IMR-90 (cell line): Measurements from ENCODE around the gene SEC11A. TPM values are rescaled to one million over a fixed set of nuclear protein-coding genes. Genes with fewer than 3 reads are reported as not detected.

Experiments used
- ATAC-seq: fragments of 200-7000 bp; cut with Tn5 transposase; 2 replicates; pipeline ENCODE4 v1.9.1; 2020; ENCODE audit warnings: low read depth, mild to moderate bottlenecking, moderate library complexity
- BruUV-seq: library from RNA; stranded (reverse); fragments of 400-500 nt; replicated peaks from 2 replicates; lab custom pipeline; 2021; lab: Mats Ljungman, UMichigan
- CTCF ChIA-PET: fragments of 300-600 bp; formaldehyde crosslinking; extraction: SDS; loops from one replicate; lab custom pipeline; 2021; ENCODE audit warnings: antibody characterized with exemption; lab: Yijun Ruan, JAX
- POLR2A ChIA-PET: fragments of 300-600 bp; sonication (Branson Sonifier 250); formaldehyde crosslinking; loops from one replicate; lab custom pipeline; 2022; ENCODE audit warnings: antibody characterized with exemption; ENCODE audit not compliant: unreplicated experiment; lab: Charles Lee
- DNase-seq: peaks from one replicate; pipeline ENCODE4 v3.0.0; 2013
- H2AFZ ChIP-seq: replicated peaks from 2 replicates; pipeline ENCODE3; 2013; ENCODE audit warnings: low read length, mild to moderate bottlenecking; ENCODE audit not compliant: poor library complexity
- H2AK5ac ChIP-seq: 2 replicates; pipeline ENCODE4 v1.6.1; 2013; ENCODE audit warnings: low read depth, low read length, inconsistent platforms
- H2AK9ac ChIP-seq: replicated peaks from 2 replicates; pipeline ENCODE3; 2013; ENCODE audit warnings: mild to moderate bottlenecking, low read depth, low read length, moderate library complexity; ENCODE audit not compliant: poor library complexity
- H2BK120ac ChIP-seq: 2 replicates; pipeline ENCODE4 v1.6.1; 2013; ENCODE audit warnings: low read depth, low read length, inconsistent platforms
- H2BK15ac ChIP-seq: 3 replicates; pipeline ENCODE4 v1.6.1; 2013; ENCODE audit warnings: low read depth, low read length, inconsistent platforms
- H2BK20ac ChIP-seq: 2 replicates; pipeline ENCODE4 v1.6.1; 2013; ENCODE audit warnings: low read depth, mild to moderate bottlenecking, inconsistent platforms, low read length, moderate library complexity
- H2BK5ac ChIP-seq: 2 replicates; pipeline ENCODE4 v1.6.1; 2013; ENCODE audit warnings: mild to moderate bottlenecking, low read depth, low read length, inconsistent platforms; ENCODE audit not compliant: poor library complexity, severe bottlenecking
- H3K14ac ChIP-seq: replicated peaks from 2 replicates; pipeline ENCODE4 v1.6.1; 2013; ENCODE audit warnings: low read depth, low read length, inconsistent platforms
- H3K18ac ChIP-seq: 2 replicates; pipeline ENCODE4 v1.6.1; 2013; ENCODE audit warnings: low read depth, low read length, control low read depth
- H3K23ac ChIP-seq: 2 replicates; pipeline ENCODE4 v1.6.1; 2013; ENCODE audit warnings: low read depth, low read length, inconsistent platforms
- H3K27ac ChIP-seq: 2 replicates; pipeline ENCODE4 v1.5.1; 2013; ENCODE audit warnings: mild to moderate bottlenecking, control low read depth, low read length; ENCODE audit not compliant: insufficient read depth
- H3K27me3 ChIP-seq: 2 replicates; pipeline ENCODE4 v1.6.1; 2013; ENCODE audit warnings: low read length; ENCODE audit not compliant: control insufficient read depth, insufficient read depth
- H3K36me3 ChIP-seq: 2 replicates; pipeline ENCODE4 v1.6.1; 2013; ENCODE audit warnings: low read length, mixed read lengths; ENCODE audit not compliant: control insufficient read depth, insufficient read depth
- H3K4ac ChIP-seq: 2 replicates; pipeline ENCODE4 v1.6.1; 2013; ENCODE audit warnings: low read depth, low read length, inconsistent platforms
- H3K4me1 ChIP-seq: 2 replicates; pipeline ENCODE4 v1.6.1; 2013; ENCODE audit warnings: low read length, mixed read lengths; ENCODE audit not compliant: control insufficient read depth, insufficient read depth
- H3K4me2 ChIP-seq: 2 replicates; pipeline ENCODE4 v1.6.1; 2013; ENCODE audit warnings: low read depth, mild to moderate bottlenecking, control low read depth, low read length, moderate library complexity
- H3K4me3 ChIP-seq: 2 replicates; pipeline ENCODE4 v1.5.1; 2013; ENCODE audit warnings: low read depth, mild to moderate bottlenecking, control low read depth, low read length, moderate library complexity; ENCODE audit not compliant: insufficient read depth
- H3K56ac ChIP-seq: 2 replicates; pipeline ENCODE4 v1.6.1; 2013; ENCODE audit warnings: low read length, inconsistent platforms; ENCODE audit not compliant: insufficient read depth; ENCODE audit errors: extremely low read depth
- H3K79me1 ChIP-seq, 2 experiments: 2 replicates each; pipeline ENCODE4 v1.6.1; 2013; ENCODE audit warnings: low read length in 2 of 2, inconsistent platforms in 1 of 2, low read depth in 1 of 2
- H3K9ac ChIP-seq: 2 replicates; pipeline ENCODE4 v1.6.1; 2013; ENCODE audit warnings: low read depth, low read length, control low read depth
- H3K9me1 ChIP-seq: 2 replicates; pipeline ENCODE4 v1.6.1; 2013; ENCODE audit warnings: low read length, inconsistent platforms; ENCODE audit not compliant: insufficient read depth
- H3K9me3 ChIP-seq: 2 replicates; pipeline ENCODE4 v1.6.1; 2013; ENCODE audit warnings: low read length; ENCODE audit not compliant: control insufficient read depth, insufficient read depth
- H4K20me1 ChIP-seq: 2 replicates; pipeline ENCODE4 v1.6.1; 2013; ENCODE audit warnings: low read length, inconsistent platforms; ENCODE audit not compliant: insufficient read depth
- H4K5ac ChIP-seq: 2 replicates; pipeline ENCODE4 v1.6.1; 2013; ENCODE audit warnings: mild to moderate bottlenecking, low read depth, low read length, control low read depth
- H4K8ac ChIP-seq, 2 experiments: 2 replicates each; pipeline ENCODE4 v1.6.1; 2013; ENCODE audit warnings: low read depth in 2 of 2, low read length in 2 of 2, control low read depth in 1 of 2, inconsistent platforms in 1 of 2
- H4K91ac ChIP-seq: 2 replicates; pipeline ENCODE4 v1.6.1; 2013; ENCODE audit warnings: low read depth, low read length, inconsistent platforms; ENCODE audit not compliant: insufficient read depth
- BHLHE40 ChIP-seq: fragments of 150-350 bp; IDR thresholded peaks from 2 replicates; pipeline ENCODE4 v1.6.1; 2016; ENCODE audit warnings: mild to moderate bottlenecking, low read depth, low read length
- CEBPB ChIP-seq: IDR thresholded peaks from 2 replicates; pipeline ENCODE4 v1.6.1; 2012; ENCODE audit warnings: low read depth, low read length, improper control_type of control experiment
- CHD1 ChIP-seq: IDR thresholded peaks from 2 replicates; pipeline ENCODE4 v1.6.1; 2012; ENCODE audit warnings: low read depth, low read length, improper control_type of control experiment
- CTCF ChIP-seq: conservative IDR thresholded peaks from 2 replicates; pipeline ENCODE4 v1.5.1; 2012; ENCODE audit warnings: mild to moderate bottlenecking, low read depth, low read length, improper control_type of control experiment
- ELK1 ChIP-seq: fragments of 150-350 bp; IDR thresholded peaks from 2 replicates; pipeline ENCODE4 v1.6.1; 2016; ENCODE audit warnings: low read depth, mild to moderate bottlenecking, low read length, moderate library complexity, borderline replicate concordance
- FOS ChIP-seq: fragments of 150-350 bp; IDR thresholded peaks from 2 replicates; pipeline ENCODE4 v1.6.1; 2016; ENCODE audit warnings: low read depth, low read length
- MAFK ChIP-seq: IDR thresholded peaks from 2 replicates; pipeline ENCODE4 v1.6.1; 2012; ENCODE audit warnings: low read depth, low read length, improper control_type of control experiment
- MAZ ChIP-seq: IDR thresholded peaks from 2 replicates; pipeline ENCODE4 v1.6.1; 2012; ENCODE audit warnings: low read depth, mild to moderate bottlenecking, low read length, improper control_type of control experiment, moderate library complexity, borderline replicate concordance
- NFE2L2 ChIP-seq: fragments of 150-350 bp; IDR thresholded peaks from 2 replicates; pipeline ENCODE4 v1.6.1; 2016; ENCODE audit warnings: low read depth, mild to moderate bottlenecking, low read length
- POLR2A ChIP-seq: IDR thresholded peaks from 2 replicates; pipeline ENCODE4 v1.6.1; 2012; ENCODE audit warnings: mild to moderate bottlenecking, low read depth, low read length
- SMC3 ChIP-seq: fragments of 150-350 bp; IDR thresholded peaks from 2 replicates; pipeline ENCODE4 v1.6.1; 2016; ENCODE audit warnings: low read depth, mild to moderate bottlenecking, antibody characterized with exemption, low read length, moderate library complexity
- USF2 ChIP-seq: fragments of 150-350 bp; IDR thresholded peaks from 2 replicates; pipeline ENCODE4 v1.6.1; 2017; ENCODE audit warnings: mild to moderate bottlenecking, antibody characterized with exemption, low read length, low read depth
- WGBS, 2 experiments: methylation state at CpG; one replicate each; pipeline versions ENCODE4 v1.1.5 to v1.1.7; 2013; ENCODE audit warnings: missing lambda C conversion rate in 2 of 2; ENCODE audit not compliant: insufficient read length in 1 of 2; ENCODE audit errors: extremely low coverage in 2 of 2; 5-methylcytosine and 5-hydroxymethylcytosine counted together
- dilution Hi-C: fragments of 300-500 bp; cut with HindIII; formaldehyde crosslinking; loops from one replicate; pipeline ENCODE4 v1.14.3; 2018; ENCODE audit warnings: low sequenced_read_pairs; ENCODE audit not compliant: unreplicated experiment
- in situ Hi-C: fragments of 300-500 bp; cut with MboI; formaldehyde crosslinking; loops from 3 replicates; pipeline ENCODE4 v1.14.3; 2019; ENCODE audit warnings: low sequenced_read_pairs, inconsistent platforms, mixed read lengths
- intact Hi-C: fragments of 100-400 bp; cut with micrococcal nuclease; formaldehyde crosslinking; loops from 2 replicates; pipeline ENCODE4 v1.10.0; 2022
- polyA plus RNA-seq, 3 experiments: library from polyadenylated mRNA; depleted of rRNA; stranded (reverse); fragments of >200 nt; gene quantifications; 2 replicates each; pipeline ENCODE4 v1.2.3, GENCODE V29; 2012; ENCODE audit warnings: low replicate concordance in 1 of 3
- total RNA-seq: library from RNA; depleted of rRNA; stranded (reverse); fragments of >200 nt; gene quantifications from 2 replicates; pipeline ENCODE4 v1.2.3, GENCODE V29; 2012

The SEC11A gene
- total and polyA plus RNA-seq, 2 of the 4 experiments (the other 2 are of a cell fraction), result 62.4 to 108 TPM

- H3K18ac ChIP-seq, result peak overlapping the region; percentile 21
- peaks cover 10% of the 10 kb centered on the region for H3K4me1 ChIP-seq
- peak overlapping the region; percentile 91 for H3K4me2 ChIP-seq
- peak overlapping the region; percentile 99 for H3K4me3 ChIP-seq
- H4K20me1 ChIP-seq, result peaks cover 32% of the 10 kb centered on the region
- intact Hi-C loops, result loop anchor here (1.0 to 10.0 kb wide), 3 partner anchors 31 to 177 kb away; partner anchors contain the start of genes SEC11A and WDR73
- CTCF ChIA-PET, result interaction anchor here (0.5 to 0.7 kb wide), 4 partner anchors 16 to 131 kb away, joined by 3 to 5 read pairs (median 3); partner anchors contain the start of gene SEC11A
- H3K14ac ChIP-seq, result peak overlapping the region; percentile 95
- H2BK15ac ChIP-seq, result peak overlapping the region; percentile 52; the same call in 1 of the 3 replicates
- no peaks in the 10 kb centered on the region for H3K36me3 ChIP-seq
- H4K8ac ChIP-seq, result peak overlapping the region; percentile 77 to 87
- DNase-seq, result peak; percentile 60
- H2BK120ac ChIP-seq, result peak overlapping the region; percentile 61; the same call in 1 of the 2 replicates
- peak overlapping the region; percentile 67 for H3K23ac ChIP-seq
- ATAC-seq, result peak; percentile 60
- H3K9me3 ChIP-seq, result no peaks in the 10 kb centered on the region
- TF ChIP-seq BHLHE40, result no peak
- no peak for TF ChIP-seq ELK1
- TF ChIP-seq MAFK, result no peak
- TF ChIP-seq USF2, result no peak
- TF ChIP-seq NFE2L2, result peak; percentile 30; the same call in 1 of the 2 replicates
- TF ChIP-seq CHD1, result no peak
- TF ChIP-seq SMC3, result no peak
- TF ChIP-seq FOS, result 0 out of 2 replicates have a peak, but pooled peaks have one; percentile 17
- TF ChIP-seq CEBPB, result no peak
- TF ChIP-seq MAZ, result no peak
- no peak for TF ChIP-seq CTCF
- TF ChIP-seq POLR2A, result no peak; the same call in 1 of the 2 replicates
- dilution Hi-C loops, result no loop called here
- H3K27me3 ChIP-seq, result no peaks in the 10 kb centered on the region
- 3% methylated on average over 34 of the region's 46 CpGs; no CpG with 5 or more reads in 1 of the 2 experiments for WGBS, 2 experiments
- H2AK5ac ChIP-seq, result peak overlapping the region; percentile 68
- peak overlapping the region; percentile 76 for H4K91ac ChIP-seq
- no peak overlapping the region for H2BK20ac ChIP-seq
- peak overlapping the region; percentile 91 for H3K27ac ChIP-seq
- POLR2A ChIA-PET, result no interaction called here
- H2BK5ac ChIP-seq, result peak overlapping the region; percentile 90
- peak overlapping the region; percentile 99 for H2AFZ ChIP-seq
- BruUV-seq, result no TSS peak
- H3K9ac ChIP-seq, result peak overlapping the region; percentile 85
- H3K79me1 ChIP-seq, result peaks cover 16 to 52% of the 10 kb centered on the region in 2 experiments
- H3K56ac ChIP-seq, result peak overlapping the region; percentile 80
- H3K9me1 ChIP-seq, result peaks cover 8% of the 10 kb centered on the region
- H3K4ac ChIP-seq, result peak overlapping the region; percentile 55
- H4K5ac ChIP-seq, result peak overlapping the region; percentile 48
- H2AK9ac ChIP-seq, result peak overlapping the region; percentile 91
- in situ Hi-C loops, result no loop called here
Observed at GRCh38 chr15:84747416-84748273, 31.7 kb upstream of the SEC11A start.
